NCI-H1694 treated with DMSO at 0.1 percent for 48 hours (cell line): ENCODE results near the gene RAD1.
A peak's percentile ranks its signal among the peaks of the same experiment; 100 is the strongest.
"Not testable (repeated sequence)": the region's sequence is repeated elsewhere in the genome, so short reads cannot be mapped to it uniquely, and the experiment has no call there.

Experiments
- DNase-seq: peaks from one replicate; lab custom pipeline; 2025; lab: John Stamatoyannopoulos, UW

The RAD1 gene, protein sequence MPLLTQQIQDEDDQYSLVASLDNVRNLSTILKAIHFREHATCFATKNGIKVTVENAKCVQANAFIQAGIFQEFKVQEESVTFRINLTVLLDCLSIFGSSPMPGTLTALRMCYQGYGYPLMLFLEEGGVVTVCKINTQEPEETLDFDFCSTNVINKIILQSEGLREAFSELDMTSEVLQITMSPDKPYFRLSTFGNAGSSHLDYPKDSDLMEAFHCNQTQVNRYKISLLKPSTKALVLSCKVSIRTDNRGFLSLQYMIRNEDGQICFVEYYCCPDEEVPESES

DNA sequence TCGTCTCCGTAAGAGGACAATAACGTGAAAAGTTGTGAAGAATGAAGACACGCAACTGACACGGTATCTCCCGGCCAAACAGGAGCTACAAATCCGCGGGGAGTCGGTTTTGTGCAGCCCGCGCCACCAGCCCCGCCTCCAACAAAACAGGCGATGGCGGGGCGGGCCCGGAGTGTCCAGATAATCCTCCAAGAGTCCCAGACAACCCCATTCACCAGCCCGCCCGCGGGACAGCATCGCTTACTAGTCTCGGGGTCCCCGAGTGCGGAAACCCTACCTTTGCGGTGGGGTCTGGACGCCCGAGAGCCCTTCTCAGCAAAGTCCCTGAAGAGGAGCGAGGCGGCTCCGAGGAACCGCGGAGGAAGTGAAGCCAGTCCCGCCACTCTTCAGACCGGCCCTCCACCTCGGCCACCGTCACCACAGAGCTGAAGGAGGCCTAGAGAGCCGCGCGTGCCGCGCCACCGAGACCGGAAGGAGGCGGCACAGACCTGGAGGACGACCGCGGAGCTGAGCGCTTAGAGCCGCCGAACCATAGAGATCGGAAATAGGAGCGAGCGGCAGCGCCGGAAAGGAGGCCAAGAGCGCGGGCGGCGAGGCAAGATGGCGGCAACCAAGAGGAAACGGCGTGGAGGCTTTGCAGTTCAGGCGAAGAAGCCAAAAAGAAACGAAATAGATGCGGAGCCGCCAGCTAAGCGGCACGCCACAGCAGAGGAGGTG, at the start of gene RAD1, which contains the start of gene BRIX1:
RAD1 (minus strand) TSS at position 366 of the 717 bp plus-strand sequence. CDS start 612 bp downstream, outside the sequence.
BRIX1 (plus strand) TSS at position 573 of the 717 bp plus-strand sequence; CDS start at position 601, 28 bp downstream.
- DNase-seq = peak; percentile 98

DNA sequence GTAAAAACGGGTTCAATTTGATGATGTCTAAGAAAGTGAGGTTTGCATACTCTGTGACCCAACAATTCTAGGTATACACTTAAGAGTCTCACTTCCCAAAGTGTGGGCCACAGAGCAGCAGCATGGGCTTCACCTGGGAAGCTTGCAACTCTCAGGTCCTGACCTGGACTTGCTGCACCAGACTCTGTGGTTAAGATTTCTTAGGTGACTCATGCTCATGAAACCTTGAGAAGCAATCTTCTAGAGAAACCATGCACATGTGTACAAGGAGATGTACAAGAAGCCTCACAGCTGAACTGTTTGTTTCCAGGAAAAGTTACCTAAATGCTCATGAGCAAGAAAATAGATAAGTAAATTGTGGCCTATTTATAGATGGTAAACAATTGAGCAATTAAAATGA, 44.0 kb upstream of the RAD1 start:
- DNase-seq = no peak

DNA sequence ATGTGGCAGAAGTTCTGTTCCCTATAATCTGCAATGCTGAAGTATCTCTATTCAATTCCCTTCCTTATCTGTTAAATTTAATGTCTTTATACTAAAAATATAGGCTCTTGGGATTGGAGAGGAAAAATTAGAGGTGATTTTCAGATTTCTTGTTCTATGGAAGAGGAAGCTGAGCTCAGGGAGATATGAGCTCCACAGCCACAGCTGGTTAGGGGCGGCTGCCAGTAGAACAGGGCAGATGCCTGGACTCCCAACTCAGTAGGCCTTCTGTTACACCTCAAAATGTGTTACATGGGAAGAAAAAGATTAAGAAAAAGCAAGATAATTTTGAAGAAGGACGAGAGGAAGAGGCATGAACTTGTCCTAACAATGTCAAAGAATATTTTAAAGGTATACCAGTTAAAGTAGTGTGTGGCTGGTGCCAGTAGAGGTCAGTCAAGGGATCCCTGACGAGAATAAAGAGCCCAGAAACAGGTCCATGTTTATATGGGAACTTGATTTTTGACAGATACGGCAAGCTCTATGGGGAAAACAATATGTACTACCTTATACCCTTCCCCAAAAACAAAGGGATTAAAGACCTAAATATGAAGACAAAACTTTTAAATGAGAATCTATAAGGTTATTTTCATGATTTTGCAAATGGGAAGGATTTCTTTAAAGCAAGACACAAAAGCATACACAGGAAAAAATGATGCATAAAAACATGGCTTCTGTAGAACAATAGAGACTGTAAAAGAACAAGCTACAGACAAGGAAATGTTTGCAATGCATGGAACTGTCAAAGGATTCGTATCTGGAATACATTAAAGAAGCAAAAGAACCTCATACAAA, 42.8 kb upstream of the RAD1 start:
- peak; percentile 33 for DNase-seq

DNA sequence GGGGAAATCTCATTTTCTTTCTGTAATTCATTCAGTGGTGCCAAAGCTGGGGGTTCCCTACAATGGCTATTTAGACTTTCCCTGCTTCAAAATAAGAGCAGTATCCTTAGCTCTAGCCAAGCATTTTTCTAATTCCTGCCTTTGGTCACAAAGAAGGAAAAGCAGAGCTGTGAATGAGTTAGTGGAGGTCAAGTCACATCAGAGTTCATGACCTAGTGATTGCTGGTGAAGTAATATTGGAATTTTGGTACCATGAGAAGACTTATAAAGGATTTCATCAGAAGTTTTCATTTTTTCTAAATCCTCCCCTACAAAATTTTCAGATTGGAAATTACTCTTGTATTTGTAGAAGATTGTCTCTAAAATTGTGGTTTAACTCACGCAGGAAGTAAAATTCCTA, 42.0 kb upstream of the RAD1 start:
- no peak for DNase-seq

DNA sequence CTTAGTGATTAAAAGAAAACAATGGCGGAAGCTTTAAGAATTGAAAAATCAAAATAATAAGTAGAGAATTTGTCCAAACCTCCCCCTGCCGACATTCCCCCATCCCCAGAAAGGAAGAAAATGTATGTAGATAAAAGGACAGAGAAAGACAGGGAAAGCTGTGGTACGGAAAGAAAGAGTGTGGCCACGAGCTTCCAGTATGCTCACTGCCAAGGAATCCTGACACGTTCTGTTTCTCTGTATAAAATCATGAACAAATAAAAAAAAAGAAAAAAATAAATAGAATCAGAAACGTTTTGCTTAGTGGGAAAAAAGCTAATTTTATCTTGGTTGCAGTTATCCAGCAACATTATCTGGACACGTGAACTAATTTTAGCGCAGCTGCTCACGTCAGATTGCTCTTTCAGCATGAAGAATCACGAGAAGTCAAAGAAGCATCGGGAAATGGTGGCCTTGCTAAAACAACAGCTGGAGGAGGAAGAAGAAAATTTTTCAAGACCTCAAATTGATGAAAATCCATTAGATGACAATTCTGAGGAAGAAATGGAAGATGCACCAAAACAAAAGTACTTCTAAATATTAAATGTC, 29.2 kb upstream of the RAD1 start:
- no peak for DNase-seq

DNA sequence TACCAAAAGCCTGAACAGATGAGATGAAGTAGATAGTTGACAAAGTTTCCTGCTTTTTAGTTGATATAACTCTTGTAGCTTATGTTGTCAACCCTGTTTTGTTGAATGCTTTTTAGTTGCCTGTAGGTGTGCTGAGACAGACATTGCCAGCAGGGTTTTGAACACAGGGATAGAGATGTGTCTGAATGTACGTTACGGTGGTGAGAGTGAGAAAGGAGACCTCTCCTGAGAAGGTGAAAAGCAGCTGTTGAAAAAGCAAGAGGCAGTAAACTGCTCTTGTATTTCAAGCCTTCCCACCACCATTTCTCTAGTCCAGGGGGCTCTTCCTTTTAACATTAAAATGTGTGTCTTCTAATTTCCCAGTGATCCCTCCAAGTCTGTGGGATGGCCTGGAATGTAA, 28.7 kb upstream of the RAD1 start:
- no peak for DNase-seq

DNA sequence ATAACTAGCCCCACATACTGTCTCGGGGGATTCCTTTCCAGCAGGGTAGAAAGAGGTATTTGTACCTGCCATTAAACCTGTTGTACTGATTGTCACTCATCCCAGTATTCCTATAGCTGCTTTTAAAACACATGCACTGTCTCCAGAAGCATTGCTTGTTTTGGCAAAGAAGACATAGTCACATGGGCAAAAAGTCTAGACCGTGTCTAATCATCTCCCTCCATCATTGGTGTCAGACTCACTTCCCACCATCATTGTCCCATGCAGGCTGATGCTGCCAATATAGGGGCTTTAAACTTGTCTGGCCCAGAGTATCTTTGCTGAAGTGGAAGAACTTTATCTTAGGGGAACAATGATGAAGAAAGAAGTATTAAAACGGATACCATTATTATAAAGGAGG, 26.6 kb upstream of the RAD1 start:
- no peak for DNase-seq

DNA sequence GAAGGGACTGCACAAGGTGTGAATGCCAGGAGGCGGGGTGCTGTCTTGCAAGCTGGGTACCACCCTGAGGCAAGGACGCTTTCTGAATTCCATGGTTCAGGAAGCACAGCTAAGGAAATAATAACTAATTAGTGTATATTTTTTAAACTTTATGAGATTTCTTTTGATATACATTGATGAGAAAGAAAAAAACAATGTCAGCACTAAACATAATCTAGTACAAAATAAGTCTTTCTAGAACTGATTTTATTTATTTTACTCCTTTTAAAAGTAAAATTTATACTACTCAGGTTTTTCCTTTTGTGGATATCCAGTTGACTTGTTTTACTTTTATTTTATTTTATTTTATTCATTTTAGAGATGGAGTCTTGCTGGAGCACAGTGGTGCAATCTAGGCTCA, 17.6 kb upstream of the RAD1 start:
- no peak for DNase-seq

DNA sequence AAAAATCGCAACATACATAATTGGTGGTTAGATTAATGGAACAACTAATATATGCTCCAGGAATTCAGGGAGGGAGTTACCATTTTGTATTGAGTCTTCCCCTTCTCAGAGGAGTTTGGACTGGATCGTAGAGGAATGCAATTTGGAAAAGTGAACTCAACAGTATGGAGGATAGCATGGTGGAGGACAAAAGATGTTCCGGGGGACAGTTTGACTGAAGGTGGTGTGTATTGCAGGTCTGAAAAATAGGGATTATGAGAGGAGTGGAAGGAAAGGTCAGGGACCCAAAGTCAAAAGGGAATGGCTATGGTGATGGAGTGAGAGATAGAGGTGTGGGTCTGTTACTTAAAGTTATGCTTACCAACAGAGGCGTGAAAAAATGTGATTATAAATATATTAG, 15.6 kb upstream of the RAD1 start:
- no peak for DNase-seq

DNA sequence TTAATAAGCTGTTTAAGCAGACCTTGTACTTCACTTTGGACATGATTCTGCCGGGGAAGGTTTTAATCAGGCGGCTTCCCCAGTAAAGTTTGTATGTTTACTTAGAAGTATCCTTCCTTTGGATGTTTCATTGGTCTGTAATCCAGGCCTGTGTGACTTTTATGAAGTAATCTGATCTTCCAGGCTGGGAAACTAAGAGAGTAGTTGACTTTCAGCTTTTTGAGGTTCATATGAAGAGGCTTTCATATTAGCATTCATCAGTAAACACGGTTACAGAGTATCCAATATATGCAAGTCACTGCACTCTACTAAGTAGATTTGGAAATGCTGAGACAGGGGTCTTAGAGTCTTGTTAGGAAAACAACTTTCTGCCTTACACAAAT, 15.1 kb upstream of the RAD1 start:
- DNase-seq = no peak

DNA sequence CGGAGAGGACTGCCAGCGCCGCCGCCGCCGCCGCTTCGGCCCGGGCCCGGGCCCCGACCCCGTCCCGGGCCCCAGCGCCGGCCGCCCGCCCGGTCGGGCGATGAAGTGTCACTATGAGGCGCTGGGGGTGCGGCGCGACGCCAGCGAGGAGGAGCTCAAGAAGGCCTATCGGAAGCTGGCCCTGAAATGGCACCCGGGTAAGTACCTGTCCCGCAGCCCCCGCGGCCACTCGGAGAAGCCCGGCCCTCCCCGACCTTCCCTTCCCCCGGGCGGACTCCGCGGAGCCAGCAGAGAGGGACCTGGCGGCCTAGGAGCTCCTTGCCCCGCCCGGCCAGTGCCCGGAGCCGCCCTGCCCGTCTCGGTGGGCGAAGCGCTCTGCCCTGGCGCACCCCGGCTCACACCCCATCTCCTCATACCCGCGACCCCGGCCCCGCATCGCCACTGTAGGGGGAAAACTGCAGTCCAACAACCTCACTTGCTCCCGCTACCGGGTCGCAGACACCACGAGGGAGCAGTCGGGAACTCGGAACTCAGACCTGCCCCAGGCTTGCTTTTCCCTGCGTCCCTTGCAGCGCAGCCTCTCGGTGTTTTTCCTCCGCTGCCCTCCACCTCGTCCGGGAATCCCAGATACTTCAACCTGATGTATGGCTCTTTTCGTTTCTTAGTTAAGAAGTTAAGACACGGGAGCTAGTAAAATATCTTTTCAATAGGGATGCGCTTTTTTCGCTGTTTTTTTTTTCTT, 14.6 kb upstream of the RAD1 start:
- peak; percentile 62 for DNase-seq

DNA sequence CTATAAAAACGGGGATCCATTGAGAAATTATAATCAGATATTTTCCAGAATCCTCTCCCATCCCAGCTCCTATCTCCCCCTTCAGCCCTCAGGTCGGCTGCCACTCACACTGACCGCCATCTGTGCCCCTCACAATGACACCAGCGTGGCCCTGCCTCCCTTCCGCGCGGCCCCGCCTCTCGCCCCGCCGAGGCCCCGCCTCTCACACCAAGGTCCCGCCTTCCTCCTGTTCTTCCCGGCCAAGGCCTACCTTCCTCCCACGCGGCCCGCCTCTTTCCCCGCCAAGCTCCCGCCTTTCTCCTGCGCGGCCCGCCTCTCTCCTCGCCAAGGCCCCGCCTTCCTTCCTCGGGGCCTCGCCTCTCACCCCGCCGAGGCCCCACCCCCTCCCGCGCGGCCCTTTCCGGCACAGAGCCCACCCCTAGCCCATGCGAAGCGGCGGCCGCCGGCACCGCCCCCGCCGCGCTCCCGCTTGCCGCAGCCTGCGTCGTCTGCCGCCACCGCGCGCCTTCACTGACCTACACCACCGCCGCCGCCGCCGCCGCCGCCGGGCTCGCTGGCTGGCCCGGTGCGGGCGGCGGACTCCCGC, 13.9 kb upstream of the RAD1 start, which contains the start of gene DNAJC21:
DNAJC21 (plus strand) TSS at position 426 of the 586 bp plus-strand sequence. CDS start 261 bp downstream, outside the sequence.
- peak; percentile 98 for DNase-seq

DNA sequence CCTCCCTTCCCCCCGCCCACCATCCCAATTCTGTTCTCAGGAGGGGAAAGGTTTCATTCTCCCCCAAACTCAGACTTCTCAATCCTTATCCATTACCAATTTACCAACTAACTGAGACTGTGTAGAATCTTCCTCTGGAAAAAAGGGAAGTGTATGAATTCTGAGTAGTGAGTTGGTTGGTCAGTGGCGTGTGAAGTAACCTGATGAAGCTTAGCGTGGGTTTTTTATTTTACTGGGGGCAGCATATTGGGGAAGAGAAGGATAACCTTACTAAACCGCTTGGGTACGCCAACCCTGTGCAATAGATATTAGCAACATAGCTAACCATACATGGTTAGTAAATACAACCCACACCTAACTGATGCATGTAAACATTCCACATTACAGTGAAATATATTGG, 13.0 kb upstream of the RAD1 start:
- DNase-seq = no peak

DNA sequence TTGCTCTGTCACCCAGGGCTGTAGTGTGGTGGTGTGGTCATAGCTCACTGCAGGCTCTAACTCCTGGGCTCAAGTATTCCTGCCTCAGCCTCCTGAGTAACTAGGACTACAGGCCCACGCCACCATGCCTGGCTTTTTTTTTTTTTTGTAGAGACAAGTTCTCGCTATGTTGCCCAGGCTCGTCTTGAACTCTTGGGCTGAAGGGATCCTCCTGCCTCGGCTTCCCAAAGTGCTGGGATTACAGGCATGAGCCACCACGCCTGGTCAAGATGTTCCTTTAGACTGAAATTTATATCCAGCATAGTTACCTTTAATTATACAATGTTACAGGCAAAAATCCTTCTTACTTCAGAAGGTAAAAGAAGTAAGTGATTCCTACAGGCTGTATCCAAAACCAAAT, 12.5 kb upstream of the RAD1 start:
- DNase-seq = no peak

DNA sequence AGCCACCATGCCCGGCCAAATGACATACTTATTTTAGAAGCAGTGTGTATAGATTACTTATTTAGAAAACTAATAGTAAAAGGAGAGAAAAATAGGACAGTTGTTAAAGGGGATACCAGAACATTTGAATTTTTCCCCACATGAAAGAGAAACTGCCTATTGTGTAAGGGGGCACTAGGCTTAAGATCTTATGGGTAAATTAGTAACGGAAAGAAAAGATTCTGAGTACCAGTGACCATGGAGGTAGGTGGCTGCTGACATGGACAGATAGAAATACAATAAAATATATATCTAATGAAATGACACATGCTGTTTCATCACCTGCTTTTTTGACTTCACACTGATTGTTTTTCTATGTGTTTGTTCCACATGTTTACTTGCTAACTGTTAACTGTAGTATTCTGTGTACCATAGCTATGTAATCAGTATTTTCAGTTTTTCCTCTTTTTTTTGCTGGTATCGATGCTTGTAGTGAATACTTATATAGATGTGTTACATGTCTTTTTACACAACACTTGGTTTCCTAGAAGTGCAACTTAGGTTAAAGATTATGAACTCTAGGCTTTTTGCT, 11.1 kb upstream of the RAD1 start:
- DNase-seq = no peak

DNA sequence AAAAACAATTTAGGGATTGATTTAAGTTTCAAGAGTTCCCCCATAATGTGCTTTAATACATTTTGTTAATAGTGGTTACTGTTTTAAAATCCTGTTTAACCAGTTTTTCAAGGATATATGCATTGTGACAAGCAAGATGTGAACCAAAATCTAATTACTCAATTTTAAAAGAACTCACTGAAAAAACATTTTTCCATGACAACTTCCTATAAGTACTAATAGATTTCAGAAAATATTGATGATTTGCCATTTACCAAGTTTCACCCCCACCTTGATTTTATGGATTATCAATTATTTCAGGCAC, 9.1 kb upstream of the RAD1 start:
- DNase-seq = no peak

DNA sequence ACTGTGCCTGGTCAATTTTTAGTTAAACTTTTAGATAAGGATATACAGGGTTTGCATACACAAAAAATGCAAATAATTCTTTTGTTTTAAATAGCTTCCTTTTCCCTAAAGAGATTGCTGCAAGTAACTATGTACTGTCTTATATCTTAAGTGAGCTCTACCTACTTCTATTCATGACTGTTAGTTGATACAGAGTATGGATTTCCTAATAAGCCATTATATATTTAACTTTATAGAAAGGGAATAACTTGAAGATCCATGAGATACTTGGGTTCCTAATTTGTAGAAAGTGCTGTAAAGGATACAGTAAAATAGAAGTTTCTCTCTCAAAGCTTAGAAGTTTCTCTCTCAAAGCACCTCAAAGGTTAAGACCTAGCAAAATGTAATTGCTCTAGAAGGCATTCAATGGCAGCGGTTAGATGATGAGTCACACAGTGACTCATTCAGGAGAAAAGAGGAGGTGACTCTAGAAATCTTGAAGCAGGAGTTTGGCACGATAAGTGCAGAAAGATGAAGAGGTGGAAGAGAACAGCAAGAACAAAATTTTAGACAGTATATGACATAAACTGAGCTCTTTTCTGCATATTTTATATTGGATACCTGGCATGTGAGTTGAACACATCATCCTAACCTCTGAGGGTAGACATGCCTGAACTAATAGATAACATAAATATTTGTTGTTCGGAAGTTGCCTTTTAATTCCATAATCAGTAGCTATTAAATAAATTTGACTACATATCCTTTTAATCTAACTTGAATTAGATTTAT, 8.6 kb upstream of the RAD1 start:
- no peak for DNase-seq

DNA sequence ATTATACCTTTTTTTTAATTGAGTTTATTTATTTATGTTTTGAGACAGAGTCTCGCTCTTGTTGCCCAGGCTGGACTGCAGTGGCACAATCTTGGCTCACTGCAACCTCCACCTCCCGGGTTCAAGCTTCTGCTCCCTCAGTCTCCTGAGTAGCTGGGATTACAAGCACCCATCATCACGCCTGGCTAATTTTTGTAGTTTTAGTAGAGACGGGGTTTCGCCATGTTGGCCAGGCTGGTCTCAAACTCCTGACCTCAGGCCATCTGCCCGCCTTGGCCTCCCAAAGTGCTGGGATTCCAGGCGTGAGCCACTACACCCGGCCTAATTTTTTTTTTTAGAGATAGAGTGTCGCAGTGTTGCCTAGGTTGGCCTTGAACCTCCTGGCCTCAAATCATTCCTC, 8.0 kb upstream of the RAD1 start:
- not testable (repeated sequence) for DNase-seq

DNA sequence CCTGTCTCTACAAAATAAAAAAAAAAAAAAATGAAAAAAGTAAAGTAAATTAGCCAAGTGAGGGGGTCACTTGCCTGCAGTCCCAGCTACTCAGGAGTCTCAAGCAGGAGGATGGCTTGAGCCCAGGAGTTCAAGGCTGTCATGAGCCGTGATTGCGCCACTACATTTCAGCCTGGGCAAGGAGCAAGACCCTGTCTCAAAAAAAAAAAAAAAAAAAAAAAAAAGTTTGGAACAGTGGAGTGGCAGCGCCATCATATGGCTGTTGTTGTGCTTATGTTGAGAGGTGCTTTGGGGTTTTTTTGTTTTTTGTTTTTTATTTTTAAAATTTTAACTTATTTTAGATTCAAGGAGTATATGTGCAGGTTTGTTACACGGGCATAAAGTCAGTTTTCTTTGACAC, 3.8 kb upstream of the RAD1 start:
- no peak for DNase-seq

DNA sequence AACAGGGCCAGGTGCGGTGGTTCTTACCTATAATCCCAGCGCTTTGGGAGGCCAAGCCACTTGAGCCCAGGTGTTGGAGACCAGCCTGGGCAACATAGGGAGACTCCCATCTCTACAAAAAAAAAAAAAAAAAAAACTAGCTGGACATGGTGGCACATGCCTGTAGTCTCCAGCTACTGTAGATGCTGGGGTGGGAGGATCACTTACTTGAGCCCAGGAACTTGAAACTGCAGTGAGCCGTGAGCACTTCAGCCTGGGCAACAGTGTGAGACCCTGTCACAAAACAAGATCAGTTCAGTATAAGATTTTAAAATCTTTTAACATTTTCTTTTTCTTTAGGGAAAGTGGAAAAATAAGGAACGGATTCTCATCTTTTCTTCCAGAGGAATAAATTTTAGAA, 2.7 kb upstream of the RAD1 start:
- no peak for DNase-seq
